HG03060 (cell line): Measurements from ENCODE around the gene STXBP4.
"Not testable (repeated sequence)": the region's sequence is repeated elsewhere in the genome, so short reads cannot be mapped to it uniquely, and the experiment has no call there.

Source experiments
- ATAC-seq: cut with Tn5 transposase; IDR thresholded peaks from one replicate; pipeline ENCODE4 v1.9.1; 2021; ENCODE audit warnings: low read depth, moderate number of reproducible peaks; ENCODE audit not compliant: unreplicated experiment

Gene STXBP4

DNA sequence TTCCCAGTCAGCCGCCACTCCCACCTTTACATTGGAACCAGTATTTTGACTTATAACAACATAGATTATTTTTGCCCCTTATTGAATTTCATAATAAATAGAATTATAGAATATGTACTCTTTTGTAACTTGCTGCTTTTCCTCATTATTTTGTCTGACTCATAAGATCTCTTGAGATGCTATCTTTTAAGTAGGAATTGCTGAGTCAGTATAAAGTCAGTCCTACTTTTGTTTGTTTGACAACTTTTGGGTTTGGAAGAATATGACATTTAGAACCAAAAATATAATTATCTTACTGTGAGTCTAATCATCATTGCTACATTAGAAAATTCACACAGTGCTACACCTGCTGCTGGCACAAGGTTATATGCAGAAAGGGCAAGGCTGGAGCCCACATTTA lies 69.7 kb downstream of the STXBP4 start:
- ATAC-seq: no peak

GRCh38 chr17:55040611-55041010 lies 72.0 kb downstream of the STXBP4 start:
- ATAC-seq: no peak

DNA sequence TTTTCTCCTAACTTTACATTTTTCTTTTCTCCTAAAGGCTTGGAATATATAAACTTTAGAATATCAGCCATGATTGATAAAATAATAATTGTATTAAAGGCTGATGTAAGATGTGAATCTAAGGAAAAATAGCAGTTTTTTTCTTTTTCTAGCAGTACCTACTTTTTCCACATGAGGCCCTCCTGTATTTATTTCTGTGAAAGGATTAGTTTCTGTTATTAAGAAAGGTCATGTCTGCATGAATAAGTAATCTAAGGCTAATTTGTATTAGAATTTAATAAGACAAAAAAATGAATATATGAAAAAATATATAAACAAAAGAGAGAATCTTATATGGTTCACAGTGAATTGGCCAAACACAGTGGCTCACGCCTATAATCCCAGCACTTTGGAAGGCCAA lies 85.3 kb downstream of the STXBP4 start:
- ATAC-seq: no peak

DNA sequence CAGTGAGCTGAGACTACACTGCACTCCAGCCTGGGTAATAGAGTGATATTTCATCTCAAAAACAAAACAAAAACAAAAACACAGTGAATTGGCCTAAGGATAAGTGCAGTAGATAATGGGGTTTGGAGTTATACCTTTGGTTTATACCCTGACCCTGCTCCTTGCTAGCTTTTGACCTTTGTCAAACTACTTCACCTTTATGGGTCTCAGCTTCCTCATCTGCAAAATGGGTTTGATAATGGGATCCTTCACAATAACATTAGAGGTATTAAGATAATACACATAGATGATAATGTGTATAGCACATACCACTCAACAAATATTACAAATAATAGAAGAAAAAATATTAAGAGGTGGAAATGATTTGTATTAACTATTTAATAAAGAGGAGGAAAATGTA lies 85.9 kb downstream of the STXBP4 start:
- no peak for ATAC-seq

DNA sequence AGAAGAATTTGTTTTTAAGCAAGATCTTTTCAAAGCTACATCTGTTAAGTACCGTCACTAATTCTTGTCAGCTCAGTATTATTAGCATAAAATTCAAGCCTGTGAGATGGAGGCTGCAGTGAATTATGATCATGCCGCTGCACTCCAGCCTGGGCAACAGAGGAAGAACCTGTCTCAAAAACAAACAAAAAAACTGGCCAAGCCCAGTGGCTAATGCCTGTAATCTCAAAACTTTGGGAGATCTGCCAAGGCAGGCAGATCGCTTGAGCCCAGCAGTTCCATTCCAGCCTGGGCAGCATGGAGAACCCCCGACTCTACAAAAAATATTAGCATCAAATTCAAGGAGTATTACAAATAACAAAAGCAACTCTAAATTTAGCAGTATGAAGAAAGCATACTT lies 88.0 kb downstream of the STXBP4 start:
- no peak for ATAC-seq

DNA sequence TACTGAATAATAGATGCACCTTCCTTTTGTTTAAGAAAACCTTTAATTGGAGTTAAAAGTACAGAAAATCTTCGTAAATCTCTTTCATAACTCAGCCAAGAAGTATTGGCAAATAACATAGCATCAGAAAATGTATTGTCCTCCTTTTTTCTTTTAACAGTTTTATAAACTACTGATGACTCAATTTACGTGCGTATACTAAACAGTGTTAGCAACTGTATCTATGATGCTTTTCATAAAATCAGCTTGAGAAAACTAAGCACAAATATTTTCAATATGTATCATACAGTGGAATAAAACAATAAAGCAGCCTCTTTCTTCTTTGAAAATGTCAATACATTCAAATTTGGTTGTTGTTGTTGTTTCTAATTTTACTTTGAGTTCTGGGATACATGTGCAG lies 88.6 kb downstream of the STXBP4 start:
- ATAC-seq: no peak

GRCh38 chr17:55059724-55060123 lies 91.2 kb downstream of the STXBP4 start:
- ATAC-seq: no peak

- ATAC-seq: no peak
These were observed 94.4 kb downstream of the STXBP4 start for GRCh38 chr17:55062921-55063320.

- ATAC-seq: no peak
These were observed 95.6 kb downstream of the STXBP4 start for GRCh38 chr17:55063885-55064874.

GRCh38 chr17:55067697-55068439 lies 99.3 kb downstream of the STXBP4 start:
- ATAC-seq: no peak

- no peak for ATAC-seq
These were observed 100.6 kb downstream of the STXBP4 start for GRCh38 chr17:55068862-55069811.

DNA sequence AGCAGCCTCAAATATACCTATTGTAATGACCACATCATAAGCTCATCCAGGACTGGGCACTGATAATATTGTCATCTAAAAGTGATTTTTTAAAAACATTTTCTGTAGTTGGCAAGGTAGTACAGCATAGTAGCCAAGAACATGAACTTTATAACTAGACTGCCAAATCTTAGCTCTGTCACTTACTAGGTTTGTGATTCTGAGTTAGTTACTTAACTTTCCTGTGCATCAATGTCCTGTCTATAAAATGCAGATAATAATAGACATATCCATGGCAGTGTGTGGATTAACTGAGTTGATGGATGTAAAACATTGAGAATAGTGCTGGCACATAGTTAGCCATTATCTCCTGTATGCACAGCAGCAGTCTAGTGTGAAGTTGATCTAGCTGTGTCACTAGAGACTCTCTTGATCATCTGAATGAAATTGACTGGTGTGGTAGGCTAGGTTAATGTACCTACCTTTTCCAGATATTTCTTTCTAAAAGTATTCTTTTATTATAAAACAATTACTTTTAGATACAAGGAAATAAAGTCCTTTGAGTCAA lies 101.5 kb downstream of the STXBP4 start:
- ATAC-seq: no peak

GRCh38 chr17:55072898-55073297 lies 104.3 kb downstream of the STXBP4 start:
- no peak for ATAC-seq

DNA sequence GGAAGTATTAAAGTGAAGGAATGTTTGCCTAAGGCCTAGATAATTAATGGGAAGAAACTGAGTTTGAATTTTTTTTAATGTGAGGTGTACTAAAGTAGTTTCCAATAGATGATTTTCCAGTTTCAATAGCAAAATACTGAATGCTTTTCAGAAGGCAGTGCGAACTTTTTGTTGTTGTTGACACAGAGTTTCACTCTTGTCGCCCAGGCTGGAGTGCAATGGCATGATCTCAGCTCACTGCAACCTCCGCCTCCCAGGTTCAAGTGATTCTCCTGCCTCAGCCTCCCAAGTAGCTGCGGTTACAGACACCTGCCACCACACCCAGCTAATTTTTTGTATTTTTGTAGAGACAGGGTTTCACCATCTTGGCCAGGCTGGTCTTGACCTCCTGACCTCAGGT lies 104.9 kb downstream of the STXBP4 start:
- not testable (repeated sequence) for ATAC-seq

DNA sequence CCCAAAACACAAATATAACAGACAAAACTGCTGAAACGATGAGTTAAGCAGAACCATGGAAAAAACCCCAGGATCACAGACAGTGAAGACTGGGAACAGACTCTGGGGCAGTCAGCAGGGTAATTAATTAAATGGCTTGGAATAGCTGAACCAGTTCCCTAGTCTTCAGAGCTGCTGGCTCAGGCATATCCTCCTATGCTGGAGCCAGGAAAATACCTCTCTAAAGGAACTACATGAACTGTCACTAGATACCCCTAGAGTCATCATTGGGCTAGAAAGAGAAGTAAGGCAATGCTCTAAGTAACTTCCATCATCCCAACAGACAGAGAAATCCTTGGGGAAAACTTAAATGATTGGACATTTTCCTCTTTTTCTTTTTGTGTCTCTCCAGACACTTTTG lies 113.0 kb downstream of the STXBP4 start:
- ATAC-seq: no peak

DNA sequence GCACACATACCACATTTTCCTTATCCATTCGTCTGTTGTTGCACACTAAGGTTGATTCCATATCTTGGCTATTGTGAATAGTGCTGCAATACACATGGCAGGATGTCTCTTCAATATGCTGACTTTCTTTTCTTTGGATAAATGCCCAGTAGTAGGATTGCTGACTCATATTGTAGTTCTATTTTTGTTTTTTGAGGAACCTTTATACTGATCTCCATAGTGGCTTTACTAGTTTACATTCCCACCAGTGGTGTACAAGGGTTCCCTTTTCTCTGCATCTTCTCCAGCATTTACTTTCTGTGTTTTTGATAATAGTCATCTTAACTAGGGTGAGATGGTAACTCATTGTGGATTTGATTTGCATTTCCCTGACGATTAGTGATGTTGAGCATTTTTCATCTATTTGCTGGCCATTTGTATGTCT lies 118.1 kb downstream of the STXBP4 start:
- no peak for ATAC-seq

DNA sequence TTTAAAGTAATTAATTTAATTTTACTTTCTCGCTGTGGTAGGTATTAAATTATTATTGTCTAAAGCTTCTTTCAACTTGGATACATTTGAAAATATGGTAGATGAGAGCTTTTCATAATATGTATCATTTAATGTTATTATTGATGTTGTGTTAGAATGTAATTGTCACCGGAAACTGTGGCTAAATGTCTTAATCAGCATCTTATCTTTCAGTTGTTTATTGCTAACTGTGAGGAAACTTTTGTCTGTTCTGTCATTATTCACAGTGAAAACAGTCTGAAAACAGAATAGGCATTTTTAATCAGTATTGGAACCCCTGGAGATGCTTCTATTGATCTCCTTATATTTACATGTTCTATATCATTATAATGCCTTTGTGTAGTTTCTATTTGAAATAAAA lies 120.7 kb downstream of the STXBP4 start:
- no peak for ATAC-seq

DNA sequence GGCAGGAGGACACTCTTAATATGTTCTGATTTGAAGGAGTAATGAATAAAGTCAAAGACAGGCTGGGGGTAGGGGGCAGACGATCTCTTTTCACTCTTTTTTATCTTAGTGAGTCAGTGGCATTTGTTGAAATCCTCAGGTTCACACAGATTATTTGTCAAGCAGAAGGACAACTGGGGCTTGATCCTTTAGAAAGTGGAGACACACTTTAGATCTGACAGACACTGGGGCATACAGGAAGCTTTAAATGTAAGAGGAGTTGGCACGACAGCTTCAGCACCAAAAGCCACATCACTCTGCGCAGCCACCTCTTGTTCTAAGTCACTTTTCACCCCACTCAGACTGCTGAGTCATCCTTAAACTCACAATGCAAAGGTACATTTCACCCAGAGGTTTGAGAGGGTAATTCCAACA lies 121.5 kb downstream of the STXBP4 start:
- ATAC-seq: peak; percentile 95

DNA sequence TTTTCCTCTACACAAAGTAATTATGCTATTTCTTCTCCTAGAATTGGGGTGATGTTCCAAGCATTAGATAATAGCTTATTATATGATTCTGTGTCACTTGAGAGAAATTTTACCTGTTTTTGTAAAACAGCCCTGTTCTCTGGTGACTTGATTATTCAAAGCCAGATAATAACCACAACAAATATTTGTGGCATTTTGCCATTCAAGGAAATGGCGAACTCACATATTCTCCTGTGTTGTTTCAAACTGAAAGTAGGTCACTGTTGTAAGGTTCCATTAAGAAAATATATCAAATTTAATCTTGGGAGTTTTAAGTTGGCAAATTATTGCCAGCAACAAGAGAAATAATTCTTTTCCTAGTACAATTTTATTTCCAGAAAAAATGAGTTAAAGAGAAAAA lies 124.8 kb downstream of the STXBP4 start:
- ATAC-seq: no peak

GRCh38 chr17:55098765-55099164 lies 130.2 kb downstream of the STXBP4 start:
- ATAC-seq: no peak
